Activated CD4-positive, alpha-beta T cell treated with anti-CD3 and anti-CD28 coated beads for 48 hours (primary cell): ENCODE data around the gene KRT14.
"Not testable (repeated sequence)": the region's sequence is repeated elsewhere in the genome, so short reads cannot be mapped to it uniquely, and the experiment has no call there.

ENCODE experiments used
- DNase-seq: peaks from one replicate; pipeline ENCODE4 v3.0.0-alpha.2; 2020

The KRT14 gene

GRCh38 chr17:41576740-41577139 lies 10.0 kb downstream of the KRT14 start:
- not testable (repeated sequence) for DNase-seq

DNA sequence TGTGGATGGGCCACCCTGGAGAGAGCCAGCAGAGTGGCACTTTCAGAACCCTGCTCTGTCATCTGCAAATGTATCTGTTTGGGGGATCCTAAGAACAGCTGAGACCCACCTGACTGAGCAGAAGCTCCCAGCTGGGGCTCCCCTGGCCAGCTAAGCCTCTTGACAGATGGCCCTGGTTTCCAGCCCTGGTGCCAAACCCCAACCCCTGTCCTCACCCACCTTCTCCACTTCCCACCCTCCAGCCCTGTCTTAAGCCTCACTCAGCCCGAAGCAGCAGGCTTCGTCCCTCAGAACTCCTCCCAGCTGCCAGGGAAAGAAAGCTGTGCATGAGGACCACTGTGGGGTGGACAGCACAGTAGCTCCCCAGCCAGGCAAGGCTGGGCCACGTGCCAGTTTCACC lies 11.4 kb downstream of the KRT14 start:
- no peak for DNase-seq

GRCh38 chr17:41571561-41572434 lies 14.9 kb downstream of the KRT14 start, which contains the start of gene KRT9:
Gene KRT9, minus strand, starts transcription at chr17:41572059. Its CDS starts 67 bp downstream, at chr17:41571992.
- no peak for DNase-seq

DNA sequence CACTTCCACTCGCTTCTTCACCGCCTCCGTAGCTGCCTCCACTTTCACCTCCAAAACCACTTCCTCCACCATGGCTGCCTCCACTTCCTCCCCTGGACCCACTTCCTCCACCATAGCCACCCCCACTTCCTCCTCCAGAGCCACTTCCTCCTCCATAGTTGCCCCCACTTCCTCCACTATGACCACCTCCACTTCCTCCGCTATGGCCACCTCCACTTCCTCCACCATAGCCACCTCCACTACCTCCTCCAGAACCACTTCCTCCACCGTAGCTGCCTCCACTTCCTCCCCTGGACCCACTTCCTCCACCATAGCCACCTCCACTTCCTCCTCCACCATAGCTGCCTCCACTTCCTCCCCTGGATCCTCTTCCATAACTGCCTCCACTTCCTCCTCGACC lies 19.4 kb downstream of the KRT14 start:
- no peak for DNase-seq

DNA sequence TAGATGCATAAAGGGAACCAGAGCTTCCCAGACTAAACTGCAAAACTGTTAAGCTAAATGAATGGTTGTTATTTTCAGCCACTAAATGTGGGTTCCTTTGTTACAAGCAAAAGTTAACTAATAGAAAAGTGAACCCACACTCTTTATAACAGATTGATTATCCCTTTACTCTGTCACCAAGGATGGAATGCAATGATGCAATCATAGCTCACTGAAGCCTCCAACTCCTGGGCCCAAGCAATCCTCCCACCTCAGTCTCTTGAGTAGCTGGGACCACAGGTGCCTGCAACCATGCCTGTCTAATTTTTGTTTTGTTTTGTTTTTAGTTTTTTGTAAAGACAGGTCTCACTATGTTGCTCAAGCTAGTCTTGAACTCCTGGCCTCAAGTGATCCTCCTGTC lies 21.4 kb downstream of the KRT14 start:
- no peak for DNase-seq

DNA sequence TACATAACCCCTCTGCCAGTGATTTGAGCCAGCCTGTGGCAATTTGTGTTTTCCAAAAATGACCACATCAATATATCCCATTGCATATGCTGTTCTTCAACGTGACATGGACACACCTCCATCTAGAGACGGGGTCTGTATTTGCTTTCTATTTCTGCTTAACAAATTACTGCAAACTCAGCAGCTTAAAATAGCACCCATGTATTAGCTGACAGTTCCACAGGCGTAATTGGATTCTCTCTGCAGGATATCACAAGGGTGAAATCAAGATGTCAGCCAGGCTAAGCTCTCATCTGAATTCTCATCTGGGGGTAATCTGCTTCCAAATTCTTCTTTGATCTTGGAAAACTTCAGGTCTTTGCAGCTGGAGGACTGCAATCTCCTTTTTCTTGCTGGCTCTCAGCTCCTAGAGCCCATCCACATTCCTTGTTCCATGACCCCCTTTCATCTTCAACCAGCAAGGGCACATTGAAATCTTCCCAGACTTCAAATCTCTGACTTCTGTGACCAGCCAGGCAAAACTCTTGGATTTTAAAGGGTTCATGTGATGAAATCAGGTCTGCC lies 23.0 kb downstream of the KRT14 start:
- DNase-seq: no peak

GRCh38 chr17:41561554-41561953 lies 25.1 kb downstream of the KRT14 start:
- no peak for DNase-seq

GRCh38 chr17:41559548-41559947 lies 27.1 kb downstream of the KRT14 start:
- no peak for DNase-seq

- DNase-seq: no peak
These were observed 29.8 kb downstream of the KRT14 start for GRCh38 chr17:41556931-41557330.

DNA sequence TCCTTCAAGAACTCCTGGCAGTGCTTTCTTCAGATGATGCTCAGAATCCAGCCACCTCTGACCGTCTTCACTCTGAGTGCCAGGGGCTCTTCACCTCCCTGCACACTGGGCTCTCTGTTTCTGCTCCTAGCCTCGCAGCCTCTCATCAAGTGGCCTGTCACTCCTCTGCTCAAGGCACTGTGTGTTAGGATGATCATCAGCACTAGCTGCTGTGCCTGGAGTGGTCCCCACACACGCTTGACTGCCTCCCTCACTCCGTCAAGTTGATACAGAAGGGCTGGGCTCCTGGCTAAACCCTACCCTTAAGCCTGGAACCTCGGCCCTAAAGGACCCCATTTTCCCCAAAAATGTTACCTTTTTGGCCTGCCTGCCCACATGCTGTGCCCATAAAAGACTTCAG lies 30.4 kb downstream of the KRT14 start:
- DNase-seq: no peak

DNA sequence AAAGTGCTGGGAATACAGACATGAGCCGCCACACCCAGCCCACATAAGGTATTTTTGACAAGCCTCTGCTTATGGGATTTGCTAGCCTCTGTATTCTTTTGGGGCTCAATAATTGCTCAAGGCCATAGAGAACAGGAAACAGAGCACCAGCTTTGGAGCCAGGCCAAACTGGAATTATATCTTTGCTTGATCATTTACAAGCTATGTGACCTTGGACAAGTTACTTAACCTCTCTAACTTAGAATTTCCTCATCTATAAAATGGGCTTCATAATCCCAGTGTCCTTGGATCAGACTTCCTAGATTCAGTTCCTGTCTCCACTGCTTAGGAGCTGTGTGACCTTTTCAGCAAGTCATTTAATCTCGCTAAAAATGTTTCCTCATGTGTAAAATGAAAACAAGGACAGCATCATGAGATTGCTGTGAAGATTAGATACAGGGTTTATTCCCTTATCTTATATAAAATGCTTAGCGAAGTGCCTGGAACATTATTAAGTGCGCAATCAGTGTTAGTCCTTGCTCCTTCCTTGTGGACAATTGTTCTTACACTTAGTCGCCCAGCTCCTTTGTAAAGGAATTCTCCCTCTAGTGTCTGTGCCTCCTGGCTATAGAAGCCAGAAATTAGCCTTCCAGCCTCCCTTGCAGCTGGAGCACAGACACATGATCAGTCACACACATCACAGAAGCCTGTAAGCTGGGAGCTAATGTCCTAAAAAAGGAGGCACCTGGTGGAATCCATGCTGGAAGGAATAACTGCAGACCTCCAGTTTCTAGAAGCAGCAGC lies 31.4 kb downstream of the KRT14 start:
- no peak for DNase-seq

- no peak for DNase-seq
These were observed 32.6 kb downstream of the KRT14 start for GRCh38 chr17:41553987-41554680.

GRCh38 chr17:41553176-41553575 lies 33.5 kb downstream of the KRT14 start:
- no peak for DNase-seq

DNA sequence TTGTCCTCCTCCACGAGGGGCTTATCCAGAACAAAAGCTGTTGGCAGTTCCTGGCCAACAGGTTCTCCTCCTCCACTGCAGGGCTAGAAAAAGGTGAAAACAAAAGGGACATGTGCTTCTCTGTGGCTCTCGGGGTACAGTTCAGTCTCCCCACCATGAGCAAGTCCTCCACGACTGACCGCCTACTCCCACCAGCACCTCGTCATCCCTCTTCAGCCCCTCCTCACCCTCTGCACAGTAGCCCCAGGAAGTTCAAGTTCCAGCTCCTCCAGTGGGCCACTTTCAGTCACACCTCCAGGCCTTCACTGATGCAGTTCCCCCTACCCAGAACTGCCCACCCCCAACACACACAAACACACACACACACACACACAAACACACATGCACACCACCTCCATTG lies 34.2 kb downstream of the KRT14 start:
- DNase-seq: no peak

DNA sequence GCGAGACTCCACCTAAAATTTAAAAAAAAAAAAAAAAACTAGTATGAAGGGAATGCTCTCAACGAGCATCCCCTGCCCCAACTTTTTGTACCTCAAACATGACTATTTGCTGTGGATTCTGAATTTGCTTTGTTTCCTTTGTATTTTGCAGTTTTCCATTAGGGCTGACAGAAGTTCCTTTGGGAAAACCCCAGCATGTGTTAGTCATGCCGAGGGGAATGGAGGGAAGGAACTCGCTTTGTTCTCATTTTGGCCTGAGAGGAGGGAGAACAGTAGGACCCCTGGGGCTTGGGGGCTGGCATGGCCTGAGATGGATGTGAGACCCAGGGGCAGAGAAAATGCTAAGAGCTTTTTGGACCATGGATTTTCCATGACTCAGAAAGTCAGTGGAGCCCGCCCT lies 35.3 kb downstream of the KRT14 start:
- no peak for DNase-seq

DNA sequence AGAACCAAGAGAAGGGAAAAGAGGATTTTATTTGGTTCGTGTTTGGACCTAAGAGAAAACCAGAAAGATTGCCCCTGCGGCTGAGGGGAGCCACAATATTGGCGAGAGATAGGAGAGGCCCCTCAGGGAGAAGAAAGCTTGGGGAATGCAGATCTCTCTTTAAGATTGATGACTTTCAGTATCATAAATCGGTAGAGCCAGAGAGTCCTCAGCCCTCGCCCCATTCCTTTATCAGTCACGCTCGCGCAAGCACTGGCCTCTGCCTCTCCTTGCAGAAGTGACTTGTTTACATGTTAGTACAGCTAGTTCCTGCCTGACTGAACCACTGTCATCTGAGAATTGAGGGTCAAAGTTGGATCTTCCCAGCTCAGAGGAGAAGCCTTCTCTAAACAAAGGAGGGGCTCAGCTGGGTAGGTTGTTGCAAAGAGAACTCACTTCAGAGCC lies 37.1 kb downstream of the KRT14 start:
- no peak for DNase-seq

GRCh38 chr17:41548844-41549595 lies 37.7 kb downstream of the KRT14 start:
- DNase-seq: peak; percentile 90

DNA sequence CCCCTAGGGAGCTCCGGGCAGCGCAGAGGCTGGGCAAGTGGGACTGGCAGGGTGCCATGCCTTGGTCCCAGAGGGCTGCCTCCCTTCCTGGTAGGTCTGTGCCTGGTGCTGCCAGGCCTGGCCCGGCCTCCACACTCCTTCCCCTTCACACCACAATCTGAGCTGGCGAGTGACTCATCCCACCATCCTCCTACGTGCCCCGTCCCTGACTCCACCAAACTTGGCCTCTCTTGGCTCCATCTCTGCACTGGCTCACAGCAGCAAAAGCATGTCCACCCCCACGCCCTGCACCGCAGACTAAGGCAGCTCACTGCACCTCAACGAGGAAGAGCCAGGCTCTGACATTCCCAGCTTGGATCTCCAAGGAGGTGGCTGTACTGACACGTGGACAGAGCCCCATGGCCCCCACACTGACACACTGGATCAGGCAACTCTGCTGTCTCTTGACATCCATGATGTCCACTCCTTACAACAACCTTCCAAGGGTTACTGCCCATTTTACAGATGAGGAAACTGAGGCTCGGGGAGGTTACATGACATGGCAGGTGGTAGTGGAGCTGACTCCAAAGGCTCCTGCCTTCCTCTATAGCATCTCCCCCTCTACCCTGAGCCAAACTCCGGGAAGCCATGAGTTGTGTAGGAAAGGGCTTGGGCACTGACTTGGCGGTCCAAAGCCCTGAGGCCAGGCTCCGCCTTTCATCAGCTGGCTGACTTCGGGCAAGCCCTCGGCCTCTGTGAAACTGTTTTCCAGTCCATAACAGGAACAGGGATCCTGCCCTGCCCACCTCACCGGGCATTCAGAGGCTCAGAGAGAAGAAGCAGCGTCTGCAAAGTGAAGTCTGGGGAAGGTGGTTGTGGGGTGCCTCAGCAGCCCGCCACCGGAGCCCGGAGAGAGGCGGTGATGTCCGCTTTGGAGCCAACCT lies 38.5 kb downstream of the KRT14 start:
- DNase-seq: peak; percentile 89

DNA sequence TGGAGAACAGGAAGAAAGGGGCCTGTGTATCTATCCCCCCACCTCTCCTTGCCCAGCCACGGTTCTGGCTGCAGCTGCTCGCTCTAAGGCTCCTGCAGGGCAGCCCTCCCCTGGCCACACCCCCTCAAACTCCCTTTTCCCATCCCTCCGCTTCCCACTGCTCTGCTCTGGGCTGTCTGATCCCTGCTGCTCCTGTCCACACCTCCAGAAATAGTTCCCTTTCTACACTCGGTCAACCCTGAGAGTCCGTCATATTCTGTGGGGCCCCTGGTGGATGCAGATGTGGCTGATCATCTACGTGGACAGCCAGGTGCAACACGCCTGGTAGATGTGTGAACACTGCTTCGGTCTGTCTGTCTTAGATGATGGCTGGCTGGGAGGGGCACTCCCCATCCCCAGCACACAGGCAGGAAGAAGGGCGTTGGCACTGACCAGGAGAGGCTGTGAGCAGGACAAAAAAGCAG lies 39.3 kb downstream of the KRT14 start:
- DNase-seq: no peak

DNA sequence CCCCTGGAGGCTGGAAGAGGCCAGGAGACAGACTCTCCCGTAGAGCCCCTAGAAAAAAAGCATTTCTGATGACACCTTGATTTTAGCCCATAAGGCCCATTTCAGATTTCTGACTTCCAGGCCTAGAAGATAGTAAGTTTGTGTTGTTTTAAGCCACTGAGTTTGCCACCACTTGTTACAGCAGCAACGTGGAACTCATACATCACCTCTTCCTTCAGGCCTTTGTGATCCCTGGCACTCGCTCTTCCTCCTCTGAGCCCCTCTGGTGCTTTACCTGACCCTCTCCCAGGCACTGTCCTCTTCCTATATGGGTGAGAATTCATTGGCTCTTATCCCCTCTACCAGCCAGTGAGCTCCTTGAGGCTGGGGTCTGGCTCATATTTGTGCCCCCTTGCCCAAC lies 39.9 kb downstream of the KRT14 start:
- DNase-seq: no peak

- no peak for DNase-seq
These were observed 40.8 kb downstream of the KRT14 start for GRCh38 chr17:41545829-41546410.
